ENCODE measurements around the gene SLC19A1.

The SLC19A1 gene

DNA sequence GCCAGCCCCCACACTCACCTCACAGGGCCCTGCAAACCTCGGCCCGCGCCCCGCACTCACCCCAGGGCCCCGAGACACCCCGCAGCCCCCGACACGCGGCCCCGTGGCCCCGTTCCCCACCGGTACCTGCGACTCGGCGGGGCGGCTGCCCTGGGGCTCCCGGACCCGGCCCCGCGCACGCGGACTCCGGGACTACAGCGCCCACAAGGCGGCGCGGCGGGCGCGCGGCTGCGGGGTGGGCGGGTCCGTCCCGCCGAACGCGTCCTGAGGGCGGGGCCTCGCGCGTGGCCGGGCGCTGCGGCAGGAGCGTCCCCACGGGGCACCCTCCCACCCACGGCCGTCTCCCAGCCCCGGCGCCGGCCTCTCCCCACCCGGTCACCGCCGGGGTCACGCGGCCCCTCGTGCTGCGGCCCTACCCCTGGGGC lies at the start of gene SLC19A1:
Gene SLC19A1 (minus strand): TSS at position 199 of the 425 bp plus-strand sequence. CDS start 4,481 bp downstream, outside the sequence.
- DNase-seq, result no peak

DNA sequence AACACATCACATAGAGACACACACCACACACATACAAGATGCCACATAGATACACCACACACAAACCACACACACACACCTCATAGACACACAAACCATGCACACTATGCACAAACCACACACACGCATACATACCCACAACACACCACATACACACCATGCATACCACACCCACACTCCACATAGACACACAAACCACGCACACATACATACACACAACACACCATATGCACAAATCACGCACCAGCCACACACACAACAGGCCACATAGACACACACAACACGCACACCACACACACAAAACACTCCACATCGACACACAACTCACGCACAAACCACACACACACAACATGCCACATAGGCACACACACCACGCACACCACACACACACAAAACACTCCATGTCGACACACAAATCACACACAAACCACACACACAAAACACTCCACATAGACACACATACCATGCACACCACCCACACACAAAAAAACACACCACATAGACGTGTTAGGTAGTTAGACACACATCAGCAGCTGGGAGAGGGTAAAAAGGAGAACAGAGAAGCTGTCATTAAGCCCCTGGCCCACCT lies 49.5 kb upstream of the SLC19A1 start:
- no peak for DNase-seq

DNA sequence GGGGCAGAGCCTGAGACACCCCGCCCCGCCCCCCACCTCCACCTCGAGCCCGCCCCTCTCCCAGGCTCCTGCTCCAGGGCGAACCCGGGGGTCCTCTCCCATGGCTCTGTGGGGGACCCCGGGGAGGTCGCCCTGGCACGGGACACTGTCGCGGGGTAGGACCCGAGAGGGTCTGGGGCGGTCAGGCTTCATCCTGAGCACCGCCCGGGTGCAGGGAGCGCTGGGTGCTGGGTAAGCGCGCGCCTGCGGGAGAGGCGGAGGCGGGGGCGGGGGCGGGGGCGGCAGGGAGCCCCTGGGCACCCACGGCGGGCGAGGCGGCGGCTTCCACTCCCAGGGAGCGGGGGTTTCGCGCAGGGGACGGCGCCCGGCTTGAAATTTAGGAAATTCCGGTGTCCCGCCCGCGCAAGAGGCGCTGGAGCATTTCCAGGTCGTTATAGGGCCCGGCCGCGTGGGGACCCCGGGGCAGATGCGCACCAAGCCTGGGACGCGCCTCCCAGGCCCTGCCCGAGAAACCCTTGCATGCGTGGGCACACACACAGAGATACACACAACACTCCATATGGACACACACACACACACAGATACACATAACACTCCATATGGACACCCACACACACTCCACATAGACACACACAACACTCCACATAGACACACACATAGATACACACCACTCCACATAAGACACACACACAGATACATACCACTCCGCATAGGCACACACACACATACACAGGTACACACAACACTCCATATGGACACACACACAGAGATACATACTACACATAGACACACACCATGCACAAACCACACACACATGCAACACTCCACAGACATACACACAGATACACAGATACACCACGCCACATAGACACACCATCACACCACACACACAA lies 48.7 kb upstream of the SLC19A1 start:
- no peak for DNase-seq

DNA sequence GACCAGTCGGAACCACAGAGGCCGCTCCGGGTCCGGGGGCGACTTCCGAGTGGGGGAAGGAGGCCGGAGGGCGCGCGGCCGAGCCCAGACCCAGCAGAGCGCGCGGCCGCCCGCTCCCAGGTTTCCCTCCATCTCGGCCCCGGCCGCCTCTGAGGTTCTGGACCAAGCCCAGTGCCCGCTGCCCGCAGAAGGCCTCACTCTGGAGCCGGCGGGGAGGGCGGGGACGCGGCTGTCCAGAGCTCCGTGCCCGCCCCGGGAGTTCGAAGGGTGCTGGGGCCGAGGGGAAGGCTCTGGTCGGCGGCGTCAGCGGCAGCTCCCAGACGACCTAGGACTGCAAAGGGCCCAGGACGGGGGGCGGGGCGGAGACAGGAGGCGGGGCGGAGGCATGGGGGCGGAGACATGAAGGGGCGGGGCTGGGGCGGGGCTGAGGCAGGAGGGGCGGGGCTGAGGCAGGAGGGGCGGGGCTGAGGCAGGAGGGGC lies 48.0 kb upstream of the SLC19A1 start:
- no peak for DNase-seq

DNA sequence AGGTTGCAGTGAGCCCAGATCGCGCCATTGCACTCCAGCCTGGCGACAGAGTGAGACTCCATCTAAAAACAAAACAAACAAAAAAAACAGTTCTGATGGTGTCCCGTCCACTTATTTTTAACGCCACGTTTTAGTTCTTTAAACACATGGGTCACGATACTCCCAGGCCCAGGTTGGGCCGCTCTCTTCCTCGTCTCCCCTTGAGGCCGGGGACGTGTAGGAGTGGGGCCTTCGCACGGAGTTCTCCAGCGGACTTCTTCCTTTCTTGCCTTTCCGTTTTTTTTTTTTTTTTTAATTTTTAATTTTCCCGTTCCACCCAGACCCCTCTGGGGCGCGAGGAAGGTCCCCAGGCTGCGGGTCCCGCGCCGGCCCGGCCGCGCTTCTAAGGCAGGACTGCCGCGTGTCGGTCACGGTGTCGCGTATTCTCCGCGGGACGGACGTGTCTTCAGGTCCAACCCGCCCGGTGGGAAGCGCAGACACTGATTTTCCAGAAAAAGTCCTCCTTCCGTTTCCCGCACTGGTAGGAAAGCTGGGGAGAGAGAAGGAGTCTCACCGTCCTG lies 47.5 kb upstream of the SLC19A1 start:
- DNase-seq, result no peak

DNA sequence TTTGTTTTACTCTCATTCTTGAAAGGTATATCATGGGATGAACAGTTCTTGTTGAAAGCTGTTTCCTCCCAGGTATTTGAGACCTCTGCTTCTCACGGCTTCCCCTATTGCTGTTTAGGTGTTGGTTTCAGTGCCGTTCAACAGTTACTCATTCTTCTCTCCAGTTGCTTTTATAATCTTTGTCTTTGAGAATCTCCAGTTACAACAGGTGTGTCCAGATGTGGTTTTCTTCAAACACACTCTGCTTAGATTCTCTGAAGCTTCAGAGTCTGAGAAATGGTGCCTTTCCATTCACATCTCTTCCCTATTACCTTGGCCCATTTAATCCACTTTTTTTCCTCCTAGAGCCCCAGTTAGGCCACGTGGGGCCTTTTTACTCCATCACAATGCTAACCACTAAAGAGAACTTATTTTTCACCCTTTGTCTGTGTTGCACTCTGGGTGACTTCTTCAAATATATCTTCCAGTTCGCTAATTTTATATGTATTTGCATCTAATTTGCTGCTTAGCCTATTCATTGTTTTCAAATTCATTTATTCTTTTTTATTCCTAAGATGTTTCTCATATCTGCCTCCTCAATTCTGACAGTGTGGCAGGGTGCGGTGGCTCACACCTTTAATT lies 46.7 kb upstream of the SLC19A1 start:
- DNase-seq, result no peak

DNA sequence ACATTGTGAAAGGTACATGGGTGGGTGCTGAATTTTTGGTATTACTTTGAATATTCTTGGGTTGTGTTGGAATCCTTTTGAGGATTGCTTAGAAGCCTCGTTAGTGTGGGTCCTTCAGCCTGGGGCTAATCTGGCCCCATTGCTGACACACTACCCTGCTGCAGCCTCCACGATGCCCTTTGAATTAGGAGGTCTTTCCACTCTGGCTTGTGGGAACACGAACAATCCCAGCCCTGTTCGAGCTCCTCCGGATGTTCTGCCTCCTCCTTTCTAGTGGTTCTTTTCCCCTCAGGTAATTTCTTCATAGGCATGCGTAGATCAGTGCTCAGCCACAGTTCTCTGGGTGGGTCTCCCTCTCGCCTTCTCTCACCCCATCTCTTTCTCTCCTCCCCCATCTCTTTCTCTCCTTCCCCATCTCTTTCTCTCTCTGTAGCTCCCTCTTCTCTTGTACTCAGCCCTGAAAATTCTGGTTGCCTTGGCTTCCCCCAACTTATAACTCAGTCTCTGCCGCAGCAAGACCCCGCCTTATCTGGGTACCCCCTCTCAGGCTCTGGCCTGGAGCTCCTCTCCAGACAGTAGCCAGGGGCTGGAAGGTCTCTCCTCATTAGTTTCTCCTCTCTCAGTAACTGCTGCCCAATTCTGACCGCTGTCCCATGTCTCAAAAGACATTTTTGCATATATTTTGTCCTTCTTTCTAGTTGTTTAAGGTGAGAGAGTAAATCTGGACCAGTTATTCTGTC lies 46.0 kb upstream of the SLC19A1 start:
- no peak for DNase-seq

DNA sequence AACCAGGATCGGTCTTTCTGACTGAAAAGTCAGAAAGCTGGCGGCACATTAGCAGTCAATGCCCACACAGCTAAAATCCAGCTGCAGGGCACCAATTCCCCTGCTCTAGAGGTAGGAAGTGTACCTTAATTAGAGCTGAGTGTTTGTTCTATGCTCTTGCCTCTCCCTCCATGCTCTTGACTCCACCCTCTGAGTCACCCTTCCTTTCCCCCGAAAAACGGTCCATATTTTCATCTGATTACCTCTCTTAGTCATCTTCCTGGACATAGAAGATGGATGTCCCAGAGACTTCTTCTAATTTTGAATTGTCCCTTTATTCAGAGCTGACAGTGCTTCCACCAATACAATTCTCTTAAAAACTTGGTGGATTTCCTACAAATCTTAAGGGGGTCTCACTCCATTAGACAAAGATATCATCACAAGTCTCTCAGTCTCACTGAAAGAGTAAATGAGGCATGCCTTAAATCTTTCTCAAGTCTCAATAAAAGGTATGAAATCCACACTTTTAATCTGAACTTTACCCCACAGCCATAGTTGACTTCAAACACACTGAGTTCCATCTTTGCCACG lies 44.1 kb upstream of the SLC19A1 start:
- DNase-seq, result no peak

DNA sequence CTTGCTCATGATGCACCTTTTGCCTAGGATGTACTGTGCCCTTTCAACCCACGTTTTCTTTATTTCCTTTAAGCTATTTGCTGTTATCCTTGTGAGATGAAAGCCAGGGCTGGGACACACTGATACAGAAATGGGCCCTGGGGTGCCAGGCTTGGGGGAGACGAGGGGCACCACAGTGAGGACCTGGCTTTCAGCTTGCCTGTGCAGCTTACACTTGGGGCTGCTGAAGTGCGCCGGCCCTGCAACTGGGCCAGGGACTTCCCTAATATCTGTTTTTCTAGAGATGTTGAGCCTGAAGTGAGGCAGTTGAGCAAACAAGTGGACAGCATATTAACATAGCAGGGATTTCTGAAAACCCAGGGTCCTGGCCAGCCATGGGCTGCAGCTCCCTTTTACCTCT lies 42.5 kb upstream of the SLC19A1 start:
- no peak for DNase-seq

DNA sequence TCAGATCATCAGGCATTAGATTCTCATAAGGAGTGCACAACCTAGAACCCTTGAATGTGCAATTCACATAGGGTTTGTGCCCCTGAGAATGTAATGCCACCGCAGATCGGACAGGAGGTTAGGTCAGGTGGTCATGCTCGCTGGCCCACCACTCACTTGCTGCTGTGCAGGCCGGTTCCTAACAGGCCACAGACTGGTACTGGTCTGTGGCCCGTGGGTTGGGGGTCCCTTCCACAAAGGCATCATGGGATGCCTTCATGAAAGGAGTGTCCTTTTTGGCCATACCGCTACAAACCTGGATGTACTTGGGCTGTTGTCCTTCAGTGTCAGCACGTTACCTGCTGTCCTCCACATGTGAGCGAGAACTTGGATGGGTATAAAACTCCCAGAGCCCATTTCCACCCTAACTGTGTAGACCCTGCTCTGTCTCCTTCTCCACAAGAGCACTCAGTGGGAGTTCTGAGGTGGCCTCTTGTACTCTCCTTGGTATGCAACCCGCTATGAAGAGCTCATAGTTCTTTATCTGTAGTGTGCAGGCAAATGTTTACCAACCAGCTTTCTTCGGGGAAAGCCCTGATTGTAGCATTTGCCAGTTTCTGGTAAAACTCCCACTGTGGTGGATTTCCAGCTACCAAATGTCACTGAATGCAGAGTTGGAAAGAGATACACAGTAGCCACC lies 41.7 kb upstream of the SLC19A1 start:
- DNase-seq, result no peak

DNA sequence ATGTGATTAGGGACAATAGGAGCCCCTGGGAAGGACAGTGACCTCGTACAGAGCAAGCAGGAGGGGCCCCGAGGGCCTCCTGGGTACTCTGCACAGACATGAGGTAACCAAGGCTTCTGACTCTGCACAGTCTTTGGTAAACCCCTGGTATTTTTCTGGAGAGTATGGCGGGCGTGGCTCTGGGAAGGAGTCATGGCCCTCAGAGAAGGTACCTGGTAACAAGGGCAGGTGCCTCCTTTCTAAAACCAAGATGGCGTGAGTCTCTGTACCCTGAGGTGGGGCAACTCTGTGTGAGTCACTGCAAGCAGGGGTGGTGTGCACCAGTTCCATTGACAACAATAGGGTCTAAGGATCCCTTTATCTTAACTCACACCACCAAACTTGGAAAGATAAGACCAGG lies 39.9 kb upstream of the SLC19A1 start:
- DNase-seq, result no peak

DNA sequence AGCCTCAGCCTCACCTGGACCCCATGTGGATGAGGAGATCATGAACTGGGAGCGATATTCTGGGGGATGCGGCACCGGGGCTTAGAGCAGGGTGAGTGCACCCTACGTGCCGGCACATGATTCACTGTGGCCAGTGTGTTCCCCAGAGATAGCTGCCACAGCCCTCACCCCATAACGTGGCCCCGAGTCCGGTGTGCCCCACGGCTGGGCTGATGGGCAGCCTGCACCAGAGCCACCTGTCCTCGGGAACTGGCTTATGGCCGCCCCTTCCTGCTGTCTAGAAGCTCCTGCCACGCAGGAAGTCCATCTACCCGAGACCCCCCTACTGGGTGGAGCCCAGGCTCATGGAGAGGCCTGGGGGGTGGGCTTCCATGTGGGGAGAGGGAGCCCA lies 39.1 kb upstream of the SLC19A1 start:
- no peak for DNase-seq

DNA sequence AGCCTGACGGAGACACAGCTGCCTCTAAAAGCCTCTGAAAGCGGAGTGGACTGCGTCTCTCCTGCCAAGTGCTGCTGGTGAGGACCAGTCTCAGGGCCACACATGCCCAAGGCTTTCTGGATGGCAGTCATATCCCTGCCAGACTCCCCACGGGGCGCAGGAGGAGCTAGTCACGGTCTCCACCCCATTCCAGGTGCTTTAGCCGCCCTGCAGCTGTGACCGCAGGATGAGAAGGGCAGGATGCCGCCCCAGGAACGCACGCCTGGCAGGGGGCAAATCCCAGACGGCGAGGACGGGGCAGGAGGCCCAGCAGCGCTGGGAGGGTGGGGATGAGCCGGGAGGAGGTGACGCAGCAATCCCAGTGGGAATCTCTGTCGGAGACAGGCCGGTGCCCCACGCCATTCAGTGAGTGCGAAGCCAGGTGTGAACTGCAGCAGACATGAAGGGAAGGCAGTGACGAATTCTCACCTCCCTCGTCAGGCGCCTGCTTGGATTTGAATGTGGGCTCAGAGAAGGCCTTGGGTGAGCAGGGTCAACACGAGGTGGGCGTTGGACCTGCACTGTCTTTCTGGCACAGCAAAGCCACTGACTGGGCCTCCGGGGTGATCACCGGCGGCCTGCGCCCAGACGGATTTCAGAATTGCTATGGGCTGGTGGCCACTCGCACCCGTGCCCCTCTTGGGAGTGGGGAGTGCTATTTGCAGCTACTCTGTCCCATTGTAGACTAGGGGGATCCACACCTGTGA lies 38.5 kb upstream of the SLC19A1 start:
- no peak for DNase-seq

DNA sequence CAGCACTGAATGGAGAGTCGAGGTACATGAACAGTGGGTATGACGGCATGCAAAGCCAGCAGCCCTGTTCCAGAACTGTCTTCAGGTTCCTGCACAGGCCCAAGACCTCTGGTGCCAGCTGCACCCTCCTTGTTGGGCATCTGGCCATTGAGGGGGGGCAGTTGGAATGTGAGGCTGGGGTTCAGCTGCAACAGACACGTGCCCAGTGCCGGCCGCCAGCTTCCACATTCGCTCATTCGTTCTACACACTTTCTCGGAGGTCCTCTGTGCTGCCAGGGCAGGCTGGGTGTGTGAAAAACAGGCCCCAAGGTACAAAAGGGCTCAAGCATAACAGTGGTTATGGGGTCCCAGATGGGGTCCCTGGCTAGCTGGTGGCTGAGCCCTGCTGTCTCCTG lies 37.9 kb upstream of the SLC19A1 start:
- no peak for DNase-seq

DNA sequence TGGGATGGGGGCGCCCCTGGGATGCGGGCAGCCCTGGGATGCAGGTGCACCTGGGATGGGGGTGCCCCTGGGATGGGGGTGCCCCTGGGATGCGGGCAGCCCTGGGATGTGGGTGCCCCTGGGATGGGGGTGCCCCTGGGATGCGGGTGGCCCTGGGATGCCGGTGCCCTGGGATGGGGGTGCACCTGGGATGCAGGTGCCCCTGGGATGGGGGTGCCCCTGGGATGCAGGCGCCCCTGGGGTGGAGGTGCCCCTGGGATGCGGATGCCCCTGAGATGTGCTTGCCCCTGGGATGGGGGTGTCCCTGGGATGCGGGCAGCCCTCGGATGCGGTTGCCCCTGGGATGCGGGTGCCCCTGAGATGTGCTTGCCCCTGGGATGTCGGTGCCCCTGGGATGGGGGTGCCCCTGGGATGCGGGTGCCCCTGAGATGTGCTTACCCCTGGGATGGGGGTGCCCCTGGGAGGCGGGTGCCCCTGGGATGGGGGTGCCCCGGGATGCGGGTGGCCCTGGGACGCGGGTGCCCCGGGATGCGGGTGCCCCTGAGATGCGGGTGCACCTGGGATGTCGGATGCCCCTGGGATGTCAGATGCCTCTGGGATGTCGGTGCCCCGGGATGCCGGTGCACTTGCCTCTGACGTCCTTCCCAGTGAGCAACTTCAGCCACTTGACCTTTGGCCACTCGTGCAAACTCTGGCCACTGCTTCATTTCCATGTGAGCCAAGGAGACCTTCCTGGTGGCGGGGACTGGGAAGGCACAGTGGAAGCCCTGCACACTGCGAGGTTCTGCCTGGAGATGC lies 37.3 kb upstream of the SLC19A1 start:
- no peak for DNase-seq

DNA sequence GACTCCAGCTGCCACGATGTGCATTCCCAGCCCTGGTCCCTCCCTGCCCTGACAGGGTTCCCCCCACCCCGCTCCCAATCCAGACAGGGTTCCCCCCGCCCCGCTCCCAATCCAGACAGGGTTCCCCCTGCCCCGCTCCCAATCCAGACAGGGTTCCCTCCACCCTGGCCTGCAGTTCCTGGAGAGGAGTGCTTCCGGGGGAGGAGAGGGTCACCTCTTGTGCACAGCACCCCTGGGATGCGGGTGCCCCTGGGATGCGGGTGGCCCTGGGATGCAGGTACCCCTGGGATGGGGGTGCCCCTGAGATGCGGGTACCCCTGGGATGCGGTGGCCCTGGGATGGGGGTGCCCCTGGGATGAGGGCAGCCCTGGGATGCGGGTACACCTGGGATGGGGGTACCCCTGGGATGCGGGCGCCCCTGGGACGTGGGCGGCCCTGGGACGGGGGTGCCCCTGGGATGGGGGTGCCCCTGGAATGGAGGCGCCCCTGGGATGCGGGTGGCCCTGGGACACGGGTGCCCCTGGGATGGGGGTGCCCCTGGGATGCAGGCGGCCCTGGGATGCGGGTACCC lies 36.7 kb upstream of the SLC19A1 start:
- no peak for DNase-seq

DNA sequence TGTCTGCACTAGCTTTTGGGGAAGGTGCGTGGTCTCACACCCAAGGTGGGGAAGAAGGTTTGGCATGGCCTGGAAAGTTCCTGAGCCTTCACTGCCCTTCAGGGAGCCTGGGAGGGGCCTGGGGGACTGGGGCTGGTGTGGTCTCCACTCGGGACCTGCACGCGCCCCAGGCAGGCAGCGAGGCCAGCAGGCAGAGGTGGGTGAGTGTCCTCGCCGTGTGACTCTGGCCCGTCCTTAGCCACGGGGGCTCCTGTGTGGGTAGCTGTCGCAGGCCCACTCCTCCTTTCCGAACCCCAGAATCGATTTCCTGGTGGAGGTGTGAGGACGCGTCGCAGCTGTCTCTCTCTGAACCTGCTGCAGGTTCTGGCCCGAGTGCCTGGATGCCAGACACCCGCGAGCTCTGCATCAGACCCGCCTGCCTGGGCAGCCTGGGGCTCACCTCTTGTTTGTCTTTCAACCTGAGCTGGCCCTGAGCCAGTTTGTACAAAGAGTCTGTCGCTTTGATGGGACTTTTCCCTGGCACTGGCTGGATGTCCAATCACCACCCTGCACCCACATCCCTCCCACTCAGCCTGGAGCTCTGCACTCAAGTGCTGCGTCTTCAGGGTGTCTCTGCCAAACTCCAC lies 36.0 kb upstream of the SLC19A1 start:
- DNase-seq, result no peak

DNA sequence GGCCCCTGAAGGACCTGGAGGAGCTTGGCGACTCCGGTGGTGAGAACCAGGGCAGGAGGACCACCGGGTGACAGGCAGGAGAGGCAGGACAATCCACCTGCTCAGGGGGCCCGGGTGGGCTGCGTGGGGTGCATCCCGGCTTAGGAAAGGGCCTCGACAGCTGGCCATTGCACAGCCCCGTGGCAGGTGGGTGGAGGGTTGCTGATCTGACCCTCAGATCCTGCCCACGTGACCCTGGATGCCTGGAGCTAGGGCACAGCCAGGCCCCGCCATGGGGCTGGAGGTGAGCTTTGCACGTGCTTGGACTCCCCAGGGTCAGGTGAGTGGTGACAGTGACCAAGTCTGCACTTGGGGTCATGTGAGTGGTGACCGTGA lies 35.5 kb upstream of the SLC19A1 start:
- DNase-seq, result no peak

Measured in NCI-H2227 treated with DMSO at 0.1 percent for 48 hours (cell line).